NCI-H128 (cell line): ENCODE data around the gene S100A1.
"Not testable (repeated sequence)": the region's sequence is repeated elsewhere in the genome, so short reads cannot be mapped to it uniquely, and the experiment has no call there.

Experiments used
- DNase-seq: peaks from one replicate; lab custom pipeline; 2025; ENCODE audit not compliant: unreplicated experiment; lab: John Stamatoyannopoulos, UW

S100A1 gene

GRCh38 chr1:153651771-153652170 is 23.5 kb downstream of the S100A1 start:
- DNase-seq, result no peak

GRCh38 chr1:153652805-153653500 is 24.7 kb downstream of the S100A1 start:
- no peak for DNase-seq

- no peak for DNase-seq
Observed at GRCh38 chr1:153655333-153655732, 27.1 kb downstream of the S100A1 start.

- DNase-seq, result peak; percentile 77
Observed at GRCh38 chr1:153658400-153659174, 30.4 kb downstream of the S100A1 start, which contains the start of gene SNAPIN. Gene SNAPIN (plus strand): TSS chr1:153658703. CDS start chr1:153658744, 41 bp downstream.

GRCh38 chr1:153659175-153659534 is 30.9 kb downstream of the S100A1 start:
- no peak for DNase-seq

- DNase-seq, result no peak
Observed at GRCh38 chr1:153659656-153660055, 31.4 kb downstream of the S100A1 start.

GRCh38 chr1:153661111-153661708 is 33.0 kb downstream of the S100A1 start:
- DNase-seq, result no peak

- no peak for DNase-seq
Observed at GRCh38 chr1:153662269-153662668, 34.0 kb downstream of the S100A1 start.

GRCh38 chr1:153663211-153663610 is 35.0 kb downstream of the S100A1 start:
- DNase-seq, result no peak

- no peak for DNase-seq
Observed at GRCh38 chr1:153667439-153667838, 39.2 kb downstream of the S100A1 start.

- not testable (repeated sequence) for DNase-seq
Observed at GRCh38 chr1:153668672-153669071, 40.4 kb downstream of the S100A1 start.

- no peak for DNase-seq
Observed at GRCh38 chr1:153669606-153670005, 41.4 kb downstream of the S100A1 start.

GRCh38 chr1:153670257-153670858 is 42.1 kb downstream of the S100A1 start:
- DNase-seq, result no peak

GRCh38 chr1:153670859-153671627 is 42.8 kb downstream of the S100A1 start, which contains the start of gene ILF2:
Gene ILF2 (minus strand): TSS chr1:153670993. CDS start chr1:153670922, 71 bp downstream.
- DNase-seq, result peak; percentile 99

- DNase-seq, result not testable (repeated sequence)
Observed at GRCh38 chr1:153671628-153672353, 43.6 kb downstream of the S100A1 start.

- DNase-seq, result no peak
Observed at GRCh38 chr1:153673511-153673910, 45.3 kb downstream of the S100A1 start.

GRCh38 chr1:153677718-153678518 is 49.7 kb downstream of the S100A1 start:
- DNase-seq, result peak; percentile 19

GRCh38 chr1:153678519-153679336 is 50.5 kb downstream of the S100A1 start, which contains the start of gene NPR1:
Gene NPR1 (plus strand): TSS chr1:153678688. CDS start chr1:153679109, 421 bp downstream.
- DNase-seq, result no peak
